ENCODE measurements around the gene TEX53.

TEX53 gene

GRCh38 chr9:114657705-114658104 is at the start of gene TEX53:
TSS of gene TEX53 (minus strand) at chr9:114657805. CDS start at chr9:114657774, 31 bp downstream.
- Histone ChIP-seq H3K27me3 (ENCODE audit: control insufficient read depth in 5 of 5, insufficient read depth in 4 of 5, low read length in 5 of 5) (no peaks in the 10 kb centered on the region), H3K9ac (ENCODE audit: low read length in 5 of 5) (no peak within 1 kb of the TSS), H3K4me1 (ENCODE audit: control insufficient read depth in 5 of 5, insufficient read depth in 5 of 5, low read length in 5 of 5) (peaks cover 2 to 9% (median 4%) of the 10 kb centered on the region in 5 donors), H3K9me3 (ENCODE audit: control insufficient read depth in 5 of 5, low read length in 5 of 5) (no peaks in the 10 kb centered on the region), H3K27ac (ENCODE audit: low read depth, low read length) (no peak within 1 kb of the TSS), H3K4me3 (ENCODE audit: low read depth in 1 of 5, low read length in 5 of 5) (no peak within 1 kb of the TSS), H3K36me3 (ENCODE audit: control insufficient read depth in 5 of 5, insufficient read depth in 5 of 5, low read length in 5 of 5) (no peaks in the 10 kb centered on the region)

GRCh38 chr9:114706711-114707110 is 49.1 kb upstream of the TEX53 start:
- Histone ChIP-seq H3K36me3 (ENCODE audit: control insufficient read depth in 5 of 5, insufficient read depth in 5 of 5, low read length in 5 of 5) (no peaks in the 10 kb centered on the region), H3K4me1 (ENCODE audit: control insufficient read depth in 5 of 5, insufficient read depth in 5 of 5, low read length in 5 of 5) (no peaks in the 10 kb centered on the region), H3K4me3 (ENCODE audit: low read depth in 1 of 5, low read length in 5 of 5) (no peak overlapping the region), H3K9me3 (ENCODE audit: control insufficient read depth in 5 of 5, low read length in 5 of 5) (no peaks in the 10 kb centered on the region), H3K27me3 (ENCODE audit: control insufficient read depth in 5 of 5, insufficient read depth in 4 of 5, low read length in 5 of 5) (no peaks in the 10 kb centered on the region), H3K27ac (ENCODE audit: low read depth, low read length) (no peak overlapping the region), H3K9ac (ENCODE audit: low read length in 5 of 5) (no peak overlapping the region)

- H3K9me3 ChIP-seq (ENCODE audit: control insufficient read depth in 5 of 5, low read length in 5 of 5): peaks cover 0 to 5% (median 0%) of the 10 kb centered on the region in 5 donors
- no peak overlapping the region for H3K27ac ChIP-seq (ENCODE audit: low read depth, low read length)
- no peaks in the 10 kb centered on the region for H3K27me3 ChIP-seq (ENCODE audit: control insufficient read depth in 5 of 5, insufficient read depth in 4 of 5, low read length in 5 of 5)
- no peak overlapping the region for H3K9ac ChIP-seq (ENCODE audit: low read length in 5 of 5)
- no peaks in the 10 kb centered on the region for H3K4me1 ChIP-seq (ENCODE audit: control insufficient read depth in 5 of 5, insufficient read depth in 5 of 5, low read length in 5 of 5)
- H3K36me3 ChIP-seq (ENCODE audit: control insufficient read depth in 5 of 5, insufficient read depth in 5 of 5, low read length in 5 of 5): no peaks in the 10 kb centered on the region
- H3K4me3 ChIP-seq (ENCODE audit: low read depth in 1 of 5, low read length in 5 of 5): no peak overlapping the region
Measured at GRCh38 chr9:114701988-114702387, 44.4 kb upstream of the TEX53 start.

GRCh38 chr9:114697951-114698351 is 40.3 kb upstream of the TEX53 start:
- no peaks in the 10 kb centered on the region for H3K4me1 ChIP-seq (ENCODE audit: control insufficient read depth in 5 of 5, insufficient read depth in 5 of 5, low read length in 5 of 5)
- H3K27ac ChIP-seq (ENCODE audit: low read depth, low read length): no peak overlapping the region
- H3K4me3 ChIP-seq (ENCODE audit: low read depth in 1 of 5, low read length in 5 of 5): no peak overlapping the region
- no peaks in the 10 kb centered on the region for H3K36me3 ChIP-seq (ENCODE audit: control insufficient read depth in 5 of 5, insufficient read depth in 5 of 5, low read length in 5 of 5)
- no peaks in the 10 kb centered on the region for H3K27me3 ChIP-seq (ENCODE audit: control insufficient read depth in 5 of 5, insufficient read depth in 4 of 5, low read length in 5 of 5)
- no peak overlapping the region for H3K9ac ChIP-seq (ENCODE audit: low read length in 5 of 5)
- peaks cover 0 to 5% (median 0%) of the 10 kb centered on the region in 5 donors for H3K9me3 ChIP-seq (ENCODE audit: control insufficient read depth in 5 of 5, low read length in 5 of 5)

- peaks cover 0 to 5% (median 0%) of the 10 kb centered on the region in 5 donors for H3K9me3 ChIP-seq (ENCODE audit: control insufficient read depth in 5 of 5, low read length in 5 of 5)
- H3K4me1 ChIP-seq (ENCODE audit: control insufficient read depth in 5 of 5, insufficient read depth in 5 of 5, low read length in 5 of 5): no peaks in the 10 kb centered on the region
- no peaks in the 10 kb centered on the region for H3K27me3 ChIP-seq (ENCODE audit: control insufficient read depth in 5 of 5, insufficient read depth in 4 of 5, low read length in 5 of 5)
- H3K36me3 ChIP-seq (ENCODE audit: control insufficient read depth in 5 of 5, insufficient read depth in 5 of 5, low read length in 5 of 5): no peaks in the 10 kb centered on the region
- H3K27ac ChIP-seq (ENCODE audit: low read depth, low read length): no peak overlapping the region
- H3K9ac ChIP-seq (ENCODE audit: low read length in 5 of 5): no peak overlapping the region
- H3K4me3 ChIP-seq (ENCODE audit: low read depth in 1 of 5, low read length in 5 of 5): no peak overlapping the region
Measured at GRCh38 chr9:114696814-114697544, 39.4 kb upstream of the TEX53 start.

- H3K27ac ChIP-seq (ENCODE audit: low read depth, low read length): no peak overlapping the region
- no peaks in the 10 kb centered on the region for H3K36me3 ChIP-seq (ENCODE audit: control insufficient read depth in 5 of 5, insufficient read depth in 5 of 5, low read length in 5 of 5)
- H3K4me1 ChIP-seq (ENCODE audit: control insufficient read depth in 5 of 5, insufficient read depth in 5 of 5, low read length in 5 of 5): no peaks in the 10 kb centered on the region
- H3K9me3 ChIP-seq (ENCODE audit: control insufficient read depth in 5 of 5, low read length in 5 of 5): peaks cover 0 to 5% (median 0%) of the 10 kb centered on the region in 5 donors
- H3K27me3 ChIP-seq (ENCODE audit: control insufficient read depth in 5 of 5, insufficient read depth in 4 of 5, low read length in 5 of 5): no peaks in the 10 kb centered on the region
- H3K4me3 ChIP-seq (ENCODE audit: low read depth in 1 of 5, low read length in 5 of 5): no peak overlapping the region
- no peak overlapping the region for H3K9ac ChIP-seq (ENCODE audit: low read length in 5 of 5)
Measured at GRCh38 chr9:114695948-114696347, 38.3 kb upstream of the TEX53 start.

- H3K9ac ChIP-seq (ENCODE audit: low read length in 5 of 5): no peak overlapping the region
- H3K27ac ChIP-seq (ENCODE audit: low read depth, low read length): no peak overlapping the region
- peaks cover 0 to 3% (median 0%) of the 10 kb centered on the region in 5 donors for H3K9me3 ChIP-seq (ENCODE audit: control insufficient read depth in 5 of 5, low read length in 5 of 5)
- no peaks in the 10 kb centered on the region for H3K27me3 ChIP-seq (ENCODE audit: control insufficient read depth in 5 of 5, insufficient read depth in 4 of 5, low read length in 5 of 5)
- no peaks in the 10 kb centered on the region for H3K36me3 ChIP-seq (ENCODE audit: control insufficient read depth in 5 of 5, insufficient read depth in 5 of 5, low read length in 5 of 5)
- no peak overlapping the region for H3K4me3 ChIP-seq (ENCODE audit: low read depth in 1 of 5, low read length in 5 of 5)
- no peaks in the 10 kb centered on the region for H3K4me1 ChIP-seq (ENCODE audit: control insufficient read depth in 5 of 5, insufficient read depth in 5 of 5, low read length in 5 of 5)
Measured at GRCh38 chr9:114694719-114695269, 37.2 kb upstream of the TEX53 start.

GRCh38 chr9:114694146-114694545 is 36.5 kb upstream of the TEX53 start:
- Histone ChIP-seq H3K9ac (ENCODE audit: low read length in 5 of 5) (no peak overlapping the region), H3K27ac (ENCODE audit: low read depth, low read length) (no peak overlapping the region), H3K4me1 (ENCODE audit: control insufficient read depth in 5 of 5, insufficient read depth in 5 of 5, low read length in 5 of 5) (no peaks in the 10 kb centered on the region), H3K9me3 (ENCODE audit: control insufficient read depth in 5 of 5, low read length in 5 of 5) (no peaks in the 10 kb centered on the region), H3K27me3 (ENCODE audit: control insufficient read depth in 5 of 5, insufficient read depth in 4 of 5, low read length in 5 of 5) (no peaks in the 10 kb centered on the region), H3K4me3 (ENCODE audit: low read depth in 1 of 5, low read length in 5 of 5) (no peak overlapping the region), H3K36me3 (ENCODE audit: control insufficient read depth in 5 of 5, insufficient read depth in 5 of 5, low read length in 5 of 5) (no peaks in the 10 kb centered on the region)

- peaks cover 0 to 1% (median 0%) of the 10 kb centered on the region in 5 donors for H3K27me3 ChIP-seq (ENCODE audit: control insufficient read depth in 5 of 5, insufficient read depth in 4 of 5, low read length in 5 of 5)
- no peaks in the 10 kb centered on the region for H3K4me1 ChIP-seq (ENCODE audit: control insufficient read depth in 5 of 5, insufficient read depth in 5 of 5, low read length in 5 of 5)
- no peaks in the 10 kb centered on the region for H3K9me3 ChIP-seq (ENCODE audit: control insufficient read depth in 5 of 5, low read length in 5 of 5)
- H3K9ac ChIP-seq (ENCODE audit: low read length in 5 of 5): no peak overlapping the region
- H3K4me3 ChIP-seq (ENCODE audit: low read depth in 1 of 5, low read length in 5 of 5): no peak overlapping the region
- no peaks in the 10 kb centered on the region for H3K36me3 ChIP-seq (ENCODE audit: control insufficient read depth in 5 of 5, insufficient read depth in 5 of 5, low read length in 5 of 5)
- H3K27ac ChIP-seq (ENCODE audit: low read depth, low read length): no peak overlapping the region
Measured at GRCh38 chr9:114693248-114693855, 35.7 kb upstream of the TEX53 start.

- Histone ChIP-seq H3K9me3 (ENCODE audit: control insufficient read depth in 5 of 5, low read length in 5 of 5) (no peaks in the 10 kb centered on the region), H3K27me3 (ENCODE audit: control insufficient read depth in 5 of 5, insufficient read depth in 4 of 5, low read length in 5 of 5) (peaks cover 0 to 3% (median 0%) of the 10 kb centered on the region in 5 donors), H3K36me3 (ENCODE audit: control insufficient read depth in 5 of 5, insufficient read depth in 5 of 5, low read length in 5 of 5) (no peaks in the 10 kb centered on the region), H3K4me1 (ENCODE audit: control insufficient read depth in 5 of 5, insufficient read depth in 5 of 5, low read length in 5 of 5) (no peaks in the 10 kb centered on the region), H3K9ac (ENCODE audit: low read length in 5 of 5) (no peak overlapping the region), H3K4me3 (ENCODE audit: low read depth in 1 of 5, low read length in 5 of 5) (no peak overlapping the region), H3K27ac (ENCODE audit: low read depth, low read length) (no peak overlapping the region)
Measured at GRCh38 chr9:114691956-114692295, 34.3 kb upstream of the TEX53 start.

Data from subcutaneous abdominal adipose tissue (tissue), 5 donors.